HCEC 1CT (cell line): ENCODE data around the gene CYFIP2.

Experiments used
- DNase-seq: peaks from one replicate; pipeline ENCODE4 v3.0.0-alpha.2; 2017

Gene CYFIP2

GRCh38 chr5:157289164-157289819 is 23.4 kb downstream of the CYFIP2 start:
- no peak for DNase-seq

- peak; percentile 24 for DNase-seq
These were observed 24.4 kb downstream of the CYFIP2 start for GRCh38 chr5:157290156-157290980.

GRCh38 chr5:157290981-157291711 is 25.2 kb downstream of the CYFIP2 start:
- no peak for DNase-seq

- DNase-seq: no peak
These were observed 26.7 kb downstream of the CYFIP2 start for GRCh38 chr5:157292599-157292998.

GRCh38 chr5:157294407-157295091 is 28.6 kb downstream of the CYFIP2 start:
- no peak for DNase-seq

GRCh38 chr5:157295247-157295646 is 29.3 kb downstream of the CYFIP2 start:
- DNase-seq: no peak

DNA sequence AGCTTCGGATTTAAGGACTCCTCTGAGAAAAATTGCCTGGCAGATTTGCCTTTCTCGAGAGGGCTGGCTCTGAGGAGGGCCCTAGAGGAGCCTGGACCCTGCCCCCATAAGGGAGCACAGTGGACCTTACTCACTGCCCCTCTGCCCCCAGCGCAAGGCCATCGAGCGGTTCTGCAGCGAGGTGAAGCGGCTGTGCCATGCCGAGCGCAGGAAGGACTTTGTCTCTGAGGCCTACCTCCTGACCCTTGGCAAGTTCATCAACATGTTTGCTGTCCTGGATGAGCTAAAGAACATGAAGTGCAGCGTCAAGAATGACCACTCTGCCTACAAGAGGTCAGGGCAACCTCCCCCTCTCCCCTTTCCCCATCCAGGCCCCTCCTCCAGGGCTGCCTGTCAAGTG is 34.6 kb downstream of the CYFIP2 start:
- no peak for DNase-seq

GRCh38 chr5:157301066-157301465 is 35.1 kb downstream of the CYFIP2 start:
- DNase-seq: no peak

DNA sequence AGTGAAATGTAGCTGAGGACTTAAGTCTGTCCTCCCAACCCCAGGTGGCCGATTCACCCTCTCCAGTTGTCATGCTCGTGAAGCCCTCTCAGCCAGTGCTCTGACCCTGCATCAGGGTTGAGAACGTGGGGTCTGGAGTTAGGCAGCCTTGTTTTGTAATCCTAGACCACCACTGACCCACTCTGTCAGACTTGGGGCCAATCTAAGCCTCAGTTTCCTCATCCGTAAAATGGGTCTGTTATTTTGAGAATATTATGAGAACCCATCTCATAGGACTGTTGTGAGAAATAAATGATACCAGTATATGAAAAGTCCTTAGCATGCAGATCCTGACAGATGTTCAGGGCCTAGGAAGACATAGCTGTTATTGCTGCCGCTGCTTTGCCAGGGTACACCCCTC is 37.1 kb downstream of the CYFIP2 start:
- DNase-seq: no peak

DNA sequence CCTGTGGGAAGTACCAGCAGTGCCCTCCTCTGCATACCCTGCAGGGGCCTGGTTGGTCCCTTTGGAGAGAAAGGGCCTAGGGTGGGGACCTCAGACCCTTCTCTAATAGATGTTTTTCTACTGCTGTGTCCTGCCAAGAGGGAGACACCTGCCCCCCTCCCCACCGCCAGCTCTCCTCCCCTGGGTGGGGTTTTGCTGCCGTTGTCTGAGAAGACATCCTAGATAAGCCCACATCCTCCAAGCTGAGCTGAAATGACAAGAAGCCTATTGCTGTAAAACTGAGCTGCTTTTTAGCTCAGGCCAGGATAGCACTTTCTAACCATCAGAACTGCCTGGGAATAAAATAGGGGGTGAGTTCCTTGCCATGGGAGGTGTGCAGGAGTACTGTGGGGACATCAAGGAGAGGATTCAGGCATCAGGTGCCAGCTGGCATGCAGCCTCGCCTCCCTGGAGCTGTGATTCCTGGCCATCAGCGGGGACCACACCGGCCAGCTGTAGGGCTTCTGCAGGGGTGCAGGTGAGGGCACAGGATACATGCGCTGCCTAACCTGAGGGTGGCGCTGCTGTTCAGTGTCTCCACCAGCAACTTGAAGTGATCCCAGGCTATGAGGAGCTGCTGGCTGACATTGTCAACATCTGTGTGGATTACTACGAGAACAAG is 37.9 kb downstream of the CYFIP2 start:
- DNase-seq: no peak

GRCh38 chr5:157306081-157306480 is 40.2 kb downstream of the CYFIP2 start:
- DNase-seq: no peak

DNA sequence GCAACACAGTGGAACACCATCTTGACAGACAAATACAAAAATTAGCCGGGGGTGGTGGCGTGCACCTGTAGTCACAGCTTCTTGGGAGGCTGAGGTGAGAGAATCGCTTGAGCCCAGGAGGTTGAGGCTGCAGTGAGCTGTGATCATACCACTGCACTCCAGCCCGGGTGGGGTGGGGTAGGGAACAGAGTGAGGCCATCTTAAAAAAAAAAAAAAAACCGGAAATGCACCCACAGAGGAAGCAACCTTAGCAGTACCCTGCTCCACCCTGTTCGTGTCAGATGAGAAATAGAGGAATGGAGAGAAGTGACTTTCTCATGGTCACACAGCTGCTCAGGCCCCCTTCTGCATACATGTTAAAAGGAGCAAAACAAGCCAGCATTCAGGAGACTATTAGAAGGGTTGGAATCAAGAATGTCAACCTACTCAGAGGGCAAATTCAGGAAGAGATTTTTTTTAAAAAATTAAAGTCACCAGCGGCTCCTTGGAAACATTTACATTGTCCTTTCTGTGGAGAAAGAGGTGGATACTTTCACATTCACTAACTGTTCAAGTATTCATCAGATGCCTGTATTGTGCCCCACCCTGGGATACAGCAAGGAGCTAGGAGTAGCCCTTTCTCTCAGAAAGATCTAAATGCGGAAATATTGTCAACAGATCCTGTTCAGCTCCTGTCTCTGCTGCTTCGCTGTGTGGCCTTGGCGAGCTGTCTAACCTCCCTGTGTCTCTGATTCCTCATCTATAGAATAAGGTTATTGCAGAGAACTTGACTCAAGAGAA is 41.0 kb downstream of the CYFIP2 start:
- no peak for DNase-seq

DNA sequence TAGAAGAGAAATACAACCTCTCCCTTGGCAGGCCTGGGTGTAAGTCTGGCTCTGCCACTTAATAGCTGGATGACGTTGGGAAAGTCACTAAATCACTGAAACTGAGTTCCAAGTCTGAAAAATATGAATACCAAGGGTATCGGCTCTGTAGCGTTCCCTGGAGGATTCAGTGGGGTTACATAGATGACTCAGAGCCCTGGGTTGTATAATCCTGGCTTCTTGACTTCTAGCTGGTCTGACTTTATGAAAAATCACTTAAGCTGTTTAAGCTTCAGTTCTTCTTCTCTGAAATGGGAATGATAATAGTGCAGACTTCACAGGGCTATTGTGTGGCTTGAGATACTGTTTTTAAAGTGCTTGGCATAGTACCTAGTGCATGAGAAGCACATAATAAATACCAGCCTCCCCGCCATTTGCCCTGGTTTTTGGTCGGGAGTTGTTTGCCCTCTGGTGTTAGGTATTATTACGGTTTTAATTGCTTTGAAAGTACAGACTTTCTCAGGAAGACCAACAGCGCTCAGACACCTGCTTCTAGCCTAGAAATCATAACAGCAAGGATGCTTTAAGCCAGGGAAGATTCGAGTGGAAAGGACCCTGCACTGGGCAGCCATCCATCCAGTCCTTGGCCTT is 43.0 kb downstream of the CYFIP2 start:
- peak; percentile 14 for DNase-seq

- no peak for DNase-seq
These were observed 43.9 kb downstream of the CYFIP2 start for GRCh38 chr5:157309796-157310195.

DNA sequence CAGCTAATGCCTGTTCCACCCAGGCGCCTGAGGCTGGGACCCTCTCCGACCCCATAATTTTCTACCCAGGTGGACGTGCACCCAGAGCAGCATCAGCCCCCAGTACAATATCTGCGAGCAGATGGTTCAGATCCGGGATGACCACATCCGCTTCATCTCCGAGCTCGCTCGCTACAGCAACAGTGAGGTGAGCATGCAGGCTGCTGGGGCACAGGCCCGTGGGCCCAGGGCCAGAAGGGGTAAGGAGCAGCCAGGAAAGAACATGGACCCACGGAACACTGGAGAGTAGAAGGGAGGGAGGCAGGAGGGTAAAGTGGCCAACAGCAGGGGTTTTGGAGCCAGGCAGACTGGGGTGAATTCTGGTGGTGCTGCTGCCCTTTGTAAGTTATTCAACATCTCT is 45.7 kb downstream of the CYFIP2 start:
- DNase-seq: no peak

- DNase-seq: peak; percentile 41
These were observed 46.6 kb downstream of the CYFIP2 start for GRCh38 chr5:157312492-157312891.

DNA sequence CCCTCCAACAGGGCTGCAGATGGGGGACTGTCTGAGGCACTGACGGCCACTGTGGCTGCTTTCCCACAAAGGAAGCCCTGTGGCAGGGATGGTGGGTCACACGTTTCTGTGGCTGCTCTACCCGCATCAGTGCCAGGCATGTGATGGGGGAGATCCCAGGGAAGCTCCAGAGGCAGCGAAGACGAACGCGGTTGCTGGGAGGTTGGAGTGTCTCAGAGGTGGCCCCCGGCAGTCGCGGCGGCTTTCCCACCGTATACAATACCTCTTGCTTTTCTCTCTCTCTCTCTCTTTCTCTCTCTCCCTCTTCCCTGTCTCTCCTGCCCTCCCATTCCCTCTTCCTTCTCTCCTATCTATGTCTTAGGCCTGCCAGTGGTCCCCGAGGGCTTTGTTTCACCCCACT is 56.7 kb downstream of the CYFIP2 start:
- DNase-seq: no peak

- DNase-seq: no peak
These were observed 57.3 kb downstream of the CYFIP2 start for GRCh38 chr5:157323107-157323706.

- DNase-seq: no peak
These were observed 58.3 kb downstream of the CYFIP2 start for GRCh38 chr5:157324237-157324636.

- DNase-seq: no peak
These were observed 60.6 kb downstream of the CYFIP2 start for GRCh38 chr5:157326440-157327005.

GRCh38 chr5:157327771-157328170 is 61.8 kb downstream of the CYFIP2 start:
- no peak for DNase-seq
